Panc1 (cell line): Measurements from ENCODE around the gene THAP4. TPM values are rescaled to one million over a fixed set of nuclear protein-coding genes. Genes with fewer than 3 reads are reported as not detected.

Experiments
- ATAC-seq: fragments of 200-7000 bp; cut with Tn5 transposase; 2 replicates; pipeline ENCODE4 v1.9.1; 2020; ENCODE audit warnings: mild to moderate bottlenecking, moderate library complexity
- BruUV-seq: library from RNA; stranded (reverse); fragments of 400-500 nt; replicated peaks from 2 replicates; lab custom pipeline; 2021; lab: Mats Ljungman, UMichigan
- CTCF ChIA-PET: fragments of 300-600 bp; sonication (Branson Sonifier 250); formaldehyde crosslinking; loops from one replicate; lab custom pipeline; 2022; ENCODE audit warnings: antibody characterized with exemption; lab: Charles Lee
- POLR2A ChIA-PET: fragments of 300-600 bp; sonication (Branson Sonifier 250); formaldehyde crosslinking; loops from one replicate; lab custom pipeline; 2022; ENCODE audit warnings: antibody characterized with exemption; lab: Charles Lee
- DNase-seq: peaks from one replicate; pipeline ENCODE4 v3.0.0-alpha.2; 2010; ENCODE audit warnings: low read depth, low spot score
- H3K27ac ChIP-seq: 2 replicates; pipeline ENCODE4 v1.5.1; 2011; ENCODE audit warnings: mild to moderate bottlenecking, low read length, inconsistent platforms
- H3K27me3 ChIP-seq: fragments of 200-500 bp; sonication (Bioruptor generic); 2 replicates; pipeline ENCODE4 v1.6.0; 2014; ENCODE audit warnings: low read length, inconsistent platforms; ENCODE audit not compliant: control insufficient read depth, insufficient read depth
- H3K36me3 ChIP-seq: fragments of 200-500 bp; sonication (Bioruptor generic); 2 replicates; pipeline ENCODE4 v1.5.1; 2014; ENCODE audit warnings: inconsistent platforms, mild to moderate bottlenecking, low read length, moderate library complexity; ENCODE audit not compliant: control insufficient read depth, insufficient read depth
- H3K4me1 ChIP-seq: 2 replicates; pipeline ENCODE4 v1.5.1; 2011; ENCODE audit warnings: inconsistent platforms, mild to moderate bottlenecking, low read length, moderate library complexity; ENCODE audit not compliant: control insufficient read depth, insufficient read depth
- H3K4me3 ChIP-seq, 2 experiments: 2 replicates each; pipeline ENCODE4 v1.5.1; 2011 to 2012; ENCODE audit warnings: low read depth in 2 of 2, low read length in 2 of 2, mild to moderate bottlenecking in 2 of 2, inconsistent platforms in 1 of 2, moderate library complexity in 1 of 2
- H3K9me3 ChIP-seq: fragments of 200-500 bp; sonication (Bioruptor generic); 2 replicates; pipeline ENCODE4 v1.5.1; 2014; ENCODE audit warnings: low read depth, mild to moderate bottlenecking, inconsistent platforms, low read length, moderate library complexity; ENCODE audit not compliant: control insufficient read depth, insufficient read depth
- CTCF ChIP-seq: fragments of 450-650 bp; IDR thresholded peaks from 2 replicates; pipeline ENCODE4 v1.5.1; 2017; ENCODE audit warnings: mild to moderate bottlenecking
- POLR2AphosphoS5 ChIP-seq: IDR thresholded peaks from 2 replicates; pipeline ENCODE4 v1.6.1; 2012; ENCODE audit warnings: mild to moderate bottlenecking, low read depth, low read length, moderate library complexity
- REST ChIP-seq, 2 experiments: IDR thresholded peaks; 2 replicates each; pipeline ENCODE4 v1.6.1; 2011 to 2012; ENCODE audit warnings: low read depth in 2 of 2, control low read depth in 1 of 2, low read length in 1 of 2, mild to moderate bottlenecking in 1 of 2, moderate library complexity in 1 of 2; ENCODE audit not compliant: insufficient read depth in 1 of 2
- SIN3A ChIP-seq: IDR thresholded peaks from 2 replicates; pipeline ENCODE4 v1.6.1; 2012; ENCODE audit warnings: low read depth, mild to moderate bottlenecking, low read length, moderate library complexity, borderline replicate concordance; ENCODE audit not compliant: insufficient read depth
- TCF7L2 ChIP-seq: IDR thresholded peaks from 2 replicates; pipeline ENCODE4 v1.6.1; 2011; ENCODE audit warnings: mild to moderate bottlenecking, low read depth, low read length, inconsistent platforms
- in situ Hi-C: cut with HindIII; loops from 2 replicates; pipeline ENCODE4 v1.10.0; 2016; ENCODE audit warnings: low sequenced_read_pairs, low pct_unique_long_range_greater_than_20kb
- intact Hi-C: fragments of 100-400 bp; cut with micrococcal nuclease; formaldehyde crosslinking; loops from one replicate; pipeline ENCODE4 v1.10.0; 2022; ENCODE audit not compliant: unreplicated experiment
- total RNA-seq: library from RNA; stranded (reverse); gene quantifications from one replicate; pipeline ENCODE4 v1.2.1, GENCODE V29; 2021; ENCODE audit not compliant: unreplicated experiment

The THAP4 gene
- total RNA-seq, 1 experiment from 2014 or later = 77.9 TPM

- Histone ChIP-seq H3K27me3 (no peaks in the 10 kb centered on the region), H3K4me3 (no peak overlapping the region), H3K4me1 (no peaks in the 10 kb centered on the region), H3K9me3 (no peaks in the 10 kb centered on the region), H3K36me3 (no peaks in the 10 kb centered on the region), H3K27ac (no peak overlapping the region)
- intact Hi-C loops = no loop called here
- ATAC-seq = no peak
- CTCF ChIA-PET = no interaction called here
- DNase-seq = no peak
- TF ChIP-seq SIN3A (no peak), CTCF (no peak), TCF7L2 (no peak), POLR2AphosphoS5 (no peak), REST (IDR thresholded peaks at IDR 0.05; ENCODE audit: insufficient read depth in 1 of 2, low read depth in 2 of 2, low read length in 1 of 2) (no peak)
- in situ Hi-C loops = no loop called here
- no TSS peak for BruUV-seq
- POLR2A ChIA-PET = no interaction called here
Measured at GRCh38 chr2:241653210-241653750, 16.3 kb upstream of the THAP4 start.

GRCh38 chr2:241652722-241653121 lies 15.8 kb upstream of the THAP4 start:
- in situ Hi-C loops = no loop called here
- Histone ChIP-seq H3K27ac (no peak overlapping the region), H3K4me1 (no peaks in the 10 kb centered on the region), H3K9me3 (no peaks in the 10 kb centered on the region), H3K27me3 (no peaks in the 10 kb centered on the region), H3K4me3 (no peak overlapping the region), H3K36me3 (no peaks in the 10 kb centered on the region)
- POLR2A ChIA-PET = no interaction called here
- intact Hi-C loops = no loop called here
- CTCF ChIA-PET = no interaction called here
- DNase-seq (no peak), ATAC-seq (no peak)
- no peak for TF ChIP-seq SIN3A
- BruUV-seq = no TSS peak

GRCh38 chr2:241652142-241652541 lies 15.2 kb upstream of the THAP4 start:
- TF ChIP-seq TCF7L2 = no peak
- no peak for TF ChIP-seq POLR2AphosphoS5
- no peak for TF ChIP-seq REST (IDR thresholded peaks at IDR 0.05; ENCODE audit: insufficient read depth in 1 of 2, low read depth in 2 of 2, low read length in 1 of 2)
- TF ChIP-seq CTCF = no peak
- TF ChIP-seq SIN3A = no peak
- POLR2A ChIA-PET = no interaction called here
- Histone ChIP-seq H3K4me1 (no peaks in the 10 kb centered on the region), H3K9me3 (no peaks in the 10 kb centered on the region), H3K4me3 (no peak overlapping the region), H3K36me3 (no peaks in the 10 kb centered on the region), H3K27me3 (no peaks in the 10 kb centered on the region), H3K27ac (no peak overlapping the region)
- in situ Hi-C loops (no loop called here), intact Hi-C loops (no loop called here)
- DNase-seq (no peak), ATAC-seq (no peak)
- no TSS peak for BruUV-seq
- CTCF ChIA-PET = no interaction called here
